IMR-90 (cell line): Measurements from ENCODE around the gene NOS1. TPM values are rescaled to one million over a fixed set of nuclear protein-coding genes. Genes with fewer than 3 reads are reported as not detected.
"Not testable (repeated sequence)": the region's sequence is repeated elsewhere in the genome, so short reads cannot be mapped to it uniquely, and the experiment has no call there.

Source experiments
- ATAC-seq: fragments of 200-7000 bp; cut with Tn5 transposase; 2 replicates; pipeline ENCODE4 v1.9.1; 2020; ENCODE audit warnings: low read depth, mild to moderate bottlenecking, moderate library complexity
- BruUV-seq: library from RNA; stranded (reverse); fragments of 400-500 nt; replicated peaks from 2 replicates; lab custom pipeline; 2021; lab: Mats Ljungman, UMichigan
- CTCF ChIA-PET: fragments of 300-600 bp; formaldehyde crosslinking; extraction: SDS; loops from one replicate; lab custom pipeline; 2021; ENCODE audit warnings: antibody characterized with exemption; lab: Yijun Ruan, JAX
- POLR2A ChIA-PET: fragments of 300-600 bp; sonication (Branson Sonifier 250); formaldehyde crosslinking; loops from one replicate; lab custom pipeline; 2022; ENCODE audit warnings: antibody characterized with exemption; ENCODE audit not compliant: unreplicated experiment; lab: Charles Lee
- DNase-seq: peaks from one replicate; pipeline ENCODE4 v3.0.0; 2013
- H2AFZ ChIP-seq: replicated peaks from 2 replicates; pipeline ENCODE3; 2013; ENCODE audit warnings: low read length, mild to moderate bottlenecking; ENCODE audit not compliant: poor library complexity
- H2AK5ac ChIP-seq: 2 replicates; pipeline ENCODE4 v1.6.1; 2013; ENCODE audit warnings: low read depth, low read length, inconsistent platforms
- H2AK9ac ChIP-seq: replicated peaks from 2 replicates; pipeline ENCODE3; 2013; ENCODE audit warnings: mild to moderate bottlenecking, low read depth, low read length, moderate library complexity; ENCODE audit not compliant: poor library complexity
- H2BK120ac ChIP-seq: 2 replicates; pipeline ENCODE4 v1.6.1; 2013; ENCODE audit warnings: low read depth, low read length, inconsistent platforms
- H2BK15ac ChIP-seq: 3 replicates; pipeline ENCODE4 v1.6.1; 2013; ENCODE audit warnings: low read depth, low read length, inconsistent platforms
- H2BK20ac ChIP-seq: 2 replicates; pipeline ENCODE4 v1.6.1; 2013; ENCODE audit warnings: low read depth, mild to moderate bottlenecking, inconsistent platforms, low read length, moderate library complexity
- H2BK5ac ChIP-seq: 2 replicates; pipeline ENCODE4 v1.6.1; 2013; ENCODE audit warnings: mild to moderate bottlenecking, low read depth, low read length, inconsistent platforms; ENCODE audit not compliant: poor library complexity, severe bottlenecking
- H3K14ac ChIP-seq: replicated peaks from 2 replicates; pipeline ENCODE4 v1.6.1; 2013; ENCODE audit warnings: low read depth, low read length, inconsistent platforms
- H3K18ac ChIP-seq: 2 replicates; pipeline ENCODE4 v1.6.1; 2013; ENCODE audit warnings: low read depth, low read length, control low read depth
- H3K23ac ChIP-seq: 2 replicates; pipeline ENCODE4 v1.6.1; 2013; ENCODE audit warnings: low read depth, low read length, inconsistent platforms
- H3K27ac ChIP-seq: 2 replicates; pipeline ENCODE4 v1.5.1; 2013; ENCODE audit warnings: mild to moderate bottlenecking, control low read depth, low read length; ENCODE audit not compliant: insufficient read depth
- H3K27me3 ChIP-seq: 2 replicates; pipeline ENCODE4 v1.6.1; 2013; ENCODE audit warnings: low read length; ENCODE audit not compliant: control insufficient read depth, insufficient read depth
- H3K36me3 ChIP-seq: 2 replicates; pipeline ENCODE4 v1.6.1; 2013; ENCODE audit warnings: low read length, mixed read lengths; ENCODE audit not compliant: control insufficient read depth, insufficient read depth
- H3K4ac ChIP-seq: 2 replicates; pipeline ENCODE4 v1.6.1; 2013; ENCODE audit warnings: low read depth, low read length, inconsistent platforms
- H3K4me1 ChIP-seq: 2 replicates; pipeline ENCODE4 v1.6.1; 2013; ENCODE audit warnings: low read length, mixed read lengths; ENCODE audit not compliant: control insufficient read depth, insufficient read depth
- H3K4me2 ChIP-seq: 2 replicates; pipeline ENCODE4 v1.6.1; 2013; ENCODE audit warnings: low read depth, mild to moderate bottlenecking, control low read depth, low read length, moderate library complexity
- H3K4me3 ChIP-seq: 2 replicates; pipeline ENCODE4 v1.5.1; 2013; ENCODE audit warnings: low read depth, mild to moderate bottlenecking, control low read depth, low read length, moderate library complexity; ENCODE audit not compliant: insufficient read depth
- H3K56ac ChIP-seq: 2 replicates; pipeline ENCODE4 v1.6.1; 2013; ENCODE audit warnings: low read length, inconsistent platforms; ENCODE audit not compliant: insufficient read depth; ENCODE audit errors: extremely low read depth
- H3K79me1 ChIP-seq, 2 experiments: 2 replicates each; pipeline ENCODE4 v1.6.1; 2013; ENCODE audit warnings: low read length in 2 of 2, inconsistent platforms in 1 of 2, low read depth in 1 of 2
- H3K9ac ChIP-seq: 2 replicates; pipeline ENCODE4 v1.6.1; 2013; ENCODE audit warnings: low read depth, low read length, control low read depth
- H3K9me1 ChIP-seq: 2 replicates; pipeline ENCODE4 v1.6.1; 2013; ENCODE audit warnings: low read length, inconsistent platforms; ENCODE audit not compliant: insufficient read depth
- H3K9me3 ChIP-seq: 2 replicates; pipeline ENCODE4 v1.6.1; 2013; ENCODE audit warnings: low read length; ENCODE audit not compliant: control insufficient read depth, insufficient read depth
- H4K20me1 ChIP-seq: 2 replicates; pipeline ENCODE4 v1.6.1; 2013; ENCODE audit warnings: low read length, inconsistent platforms; ENCODE audit not compliant: insufficient read depth
- H4K5ac ChIP-seq: 2 replicates; pipeline ENCODE4 v1.6.1; 2013; ENCODE audit warnings: mild to moderate bottlenecking, low read depth, low read length, control low read depth
- H4K8ac ChIP-seq, 2 experiments: 2 replicates each; pipeline ENCODE4 v1.6.1; 2013; ENCODE audit warnings: low read depth in 2 of 2, low read length in 2 of 2, control low read depth in 1 of 2, inconsistent platforms in 1 of 2
- H4K91ac ChIP-seq: 2 replicates; pipeline ENCODE4 v1.6.1; 2013; ENCODE audit warnings: low read depth, low read length, inconsistent platforms; ENCODE audit not compliant: insufficient read depth
- MAFK ChIP-seq: IDR thresholded peaks from 2 replicates; pipeline ENCODE4 v1.6.1; 2012; ENCODE audit warnings: low read depth, low read length, improper control_type of control experiment
- MAZ ChIP-seq: IDR thresholded peaks from 2 replicates; pipeline ENCODE4 v1.6.1; 2012; ENCODE audit warnings: low read depth, mild to moderate bottlenecking, low read length, improper control_type of control experiment, moderate library complexity, borderline replicate concordance
- NFE2L2 ChIP-seq: fragments of 150-350 bp; IDR thresholded peaks from 2 replicates; pipeline ENCODE4 v1.6.1; 2016; ENCODE audit warnings: low read depth, mild to moderate bottlenecking, low read length
- POLR2A ChIP-seq: IDR thresholded peaks from 2 replicates; pipeline ENCODE4 v1.6.1; 2012; ENCODE audit warnings: mild to moderate bottlenecking, low read depth, low read length
- RAD21 ChIP-seq: IDR thresholded peaks from 2 replicates; pipeline ENCODE4 v1.6.1; 2012; ENCODE audit warnings: low read length, improper control_type of control experiment
- SMC3 ChIP-seq: fragments of 150-350 bp; IDR thresholded peaks from 2 replicates; pipeline ENCODE4 v1.6.1; 2016; ENCODE audit warnings: low read depth, mild to moderate bottlenecking, antibody characterized with exemption, low read length, moderate library complexity
- WGBS, 2 experiments: methylation state at CpG; one replicate each; pipeline versions ENCODE4 v1.1.5 to v1.1.7; 2013; ENCODE audit warnings: missing lambda C conversion rate in 2 of 2; ENCODE audit not compliant: insufficient read length in 1 of 2; ENCODE audit errors: extremely low coverage in 2 of 2; 5-methylcytosine and 5-hydroxymethylcytosine counted together
- dilution Hi-C: fragments of 300-500 bp; cut with HindIII; formaldehyde crosslinking; loops from one replicate; pipeline ENCODE4 v1.14.3; 2018; ENCODE audit warnings: low sequenced_read_pairs; ENCODE audit not compliant: unreplicated experiment
- in situ Hi-C: fragments of 300-500 bp; cut with MboI; formaldehyde crosslinking; loops from 3 replicates; pipeline ENCODE4 v1.14.3; 2019; ENCODE audit warnings: low sequenced_read_pairs, inconsistent platforms, mixed read lengths
- intact Hi-C: fragments of 100-400 bp; cut with micrococcal nuclease; formaldehyde crosslinking; loops from 2 replicates; pipeline ENCODE4 v1.10.0; 2022
- polyA plus RNA-seq, 3 experiments: library from polyadenylated mRNA; depleted of rRNA; stranded (reverse); fragments of >200 nt; gene quantifications; 2 replicates each; pipeline ENCODE4 v1.2.3, GENCODE V29; 2012; ENCODE audit warnings: low replicate concordance in 1 of 3
- total RNA-seq: library from RNA; depleted of rRNA; stranded (reverse); fragments of >200 nt; gene quantifications from 2 replicates; pipeline ENCODE4 v1.2.3, GENCODE V29; 2012
- TF ChIP-seq, protein P1 (sequence below): conservative IDR thresholded peaks from 2 replicates; pipeline ENCODE4 v1.5.1; 2012; ENCODE audit warnings: mild to moderate bottlenecking, low read depth, low read length, improper control_type of control experiment

Gene NOS1
- total and polyA plus RNA-seq, 2 of the 4 experiments (the other 2 are of a cell fraction): 0.09 TPM; not detected in 1

DNA sequence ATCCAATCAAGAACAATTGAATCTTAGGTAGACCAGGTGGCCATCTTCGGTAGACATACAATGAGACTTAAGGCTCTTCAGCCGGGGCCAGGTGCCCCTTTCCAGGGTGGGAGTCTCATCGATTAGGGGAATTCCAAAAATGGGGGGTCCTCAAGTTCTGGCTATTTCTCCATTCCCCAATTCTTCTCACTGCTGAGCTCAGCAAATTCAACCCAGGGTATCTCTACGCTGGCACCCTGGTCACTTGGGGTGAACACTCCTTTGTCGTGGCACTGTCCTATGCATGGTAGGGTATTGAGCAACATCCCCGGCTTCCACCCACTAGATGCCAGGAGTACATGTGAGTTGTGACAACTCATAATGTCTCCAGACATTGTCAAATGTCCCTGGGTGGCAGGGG is 136.2 kb downstream of the NOS1 start:
- no CpG with 5 or more reads among the region's 6 CpGs for WGBS, 2 experiments
- Histone ChIP-seq H3K9me1 (no peaks in the 10 kb centered on the region), H3K18ac (no peak overlapping the region), H3K79me1 (no peaks in the 10 kb centered on the region), H3K27me3 (no peaks in the 10 kb centered on the region), H3K27ac (no peak overlapping the region), H3K23ac (no peak overlapping the region), H3K4me2 (no peak overlapping the region), H2BK20ac (no peak overlapping the region), H2BK5ac (no peak overlapping the region), H3K4ac (no peak overlapping the region), H4K91ac (no peak overlapping the region), H2AK9ac (no peak overlapping the region), H3K36me3 (no peaks in the 10 kb centered on the region), H4K5ac (no peak overlapping the region), H2AFZ (no peak overlapping the region), H4K20me1 (no peaks in the 10 kb centered on the region), H3K4me3 (no peak overlapping the region), H3K14ac (no peak overlapping the region), H3K56ac (no peak overlapping the region), H2BK15ac (no peak overlapping the region), H3K4me1 (no peaks in the 10 kb centered on the region), H4K8ac (no peak overlapping the region), H2AK5ac (no peak overlapping the region), H2BK120ac (no peak overlapping the region), H3K9me3 (peaks cover 5% of the 10 kb centered on the region; the same call in 1 of the 2 replicates), H3K9ac (no peak overlapping the region)
- in situ Hi-C loops: no loop called here
- TF ChIP-seq MAFK (peak; percentile 72), NFE2L2 (no peak), POLR2A (no peak), RAD21 (no peak), SMC3 (no peak), MAZ (no peak)
- TF ChIP-seq, protein P1, sequence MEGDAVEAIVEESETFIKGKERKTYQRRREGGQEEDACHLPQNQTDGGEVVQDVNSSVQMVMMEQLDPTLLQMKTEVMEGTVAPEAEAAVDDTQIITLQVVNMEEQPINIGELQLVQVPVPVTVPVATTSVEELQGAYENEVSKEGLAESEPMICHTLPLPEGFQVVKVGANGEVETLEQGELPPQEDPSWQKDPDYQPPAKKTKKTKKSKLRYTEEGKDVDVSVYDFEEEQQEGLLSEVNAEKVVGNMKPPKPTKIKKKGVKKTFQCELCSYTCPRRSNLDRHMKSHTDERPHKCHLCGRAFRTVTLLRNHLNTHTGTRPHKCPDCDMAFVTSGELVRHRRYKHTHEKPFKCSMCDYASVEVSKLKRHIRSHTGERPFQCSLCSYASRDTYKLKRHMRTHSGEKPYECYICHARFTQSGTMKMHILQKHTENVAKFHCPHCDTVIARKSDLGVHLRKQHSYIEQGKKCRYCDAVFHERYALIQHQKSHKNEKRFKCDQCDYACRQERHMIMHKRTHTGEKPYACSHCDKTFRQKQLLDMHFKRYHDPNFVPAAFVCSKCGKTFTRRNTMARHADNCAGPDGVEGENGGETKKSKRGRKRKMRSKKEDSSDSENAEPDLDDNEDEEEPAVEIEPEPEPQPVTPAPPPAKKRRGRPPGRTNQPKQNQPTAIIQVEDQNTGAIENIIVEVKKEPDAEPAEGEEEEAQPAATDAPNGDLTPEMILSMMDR: no peak
- POLR2A ChIA-PET: no interaction called here
- DNase-seq: no peak
- intact Hi-C loops: no loop called here
- CTCF ChIA-PET: no interaction called here
- BruUV-seq: no TSS peak
- dilution Hi-C loops: no loop called here
- ATAC-seq: no peak

DNA sequence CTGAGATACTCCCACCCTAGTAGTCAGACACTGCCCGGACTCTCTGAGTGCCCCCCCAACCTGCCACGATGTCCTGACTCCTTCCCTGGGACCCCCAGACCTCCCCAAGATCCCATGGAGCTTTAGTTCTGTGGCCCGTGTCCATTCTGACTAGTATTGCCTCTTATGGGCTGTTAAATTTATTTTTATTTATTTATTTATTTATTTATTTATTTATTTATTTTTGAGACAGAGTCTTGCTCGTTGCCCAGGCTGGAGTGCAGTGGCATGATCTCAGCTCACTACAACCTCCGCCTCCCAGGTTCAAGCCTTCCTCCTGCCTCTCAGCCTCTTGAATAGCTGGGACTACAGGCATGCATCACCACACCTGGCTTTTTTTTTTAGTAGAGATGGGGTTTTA is 140.5 kb downstream of the NOS1 start:
- H3K4me1 ChIP-seq, H3K9me1 ChIP-seq, H3K4ac ChIP-seq, intact Hi-C loops, H4K91ac ChIP-seq, ATAC-seq, H3K4me2 ChIP-seq, H2BK5ac ChIP-seq, H3K23ac ChIP-seq, POLR2A ChIA-PET, BruUV-seq, H3K18ac ChIP-seq, H2AK5ac ChIP-seq, H3K79me1 ChIP-seq, H2BK120ac ChIP-seq, H2BK20ac ChIP-seq, dilution Hi-C loops, H2AFZ ChIP-seq, H3K56ac ChIP-seq, H4K8ac ChIP-seq, in situ Hi-C loops, H2AK9ac ChIP-seq, H3K14ac ChIP-seq, H2BK15ac ChIP-seq, DNase-seq, H3K36me3 ChIP-seq, H3K4me3 ChIP-seq, H4K5ac ChIP-seq, H3K9ac ChIP-seq, H3K27ac ChIP-seq, H3K9me3 ChIP-seq, H3K27me3 ChIP-seq, H4K20me1 ChIP-seq: not testable (repeated sequence)
- no CpG with 5 or more reads among the region's 5 CpGs for WGBS, 2 experiments
- CTCF ChIA-PET: interaction anchor here (0.9 kb wide), 1 partner anchor 636 kb away, joined by 4 read pairs; no protein-coding TSS in a partner anchor
